OCI-LY1 (cell line): Measurements from ENCODE around the gene R3HCC1L.

ENCODE experiments used
- H2AFZ ChIP-seq: fragments of 200-600 bp; sonication (generic), shearing (Covaris generic); 2 replicates; pipeline ENCODE4 v1.6.0; 2014; ENCODE audit warnings: antibody characterized with exemption, mild to moderate bottlenecking, low read length
- H3F3A ChIP-seq: fragments of 200-600 bp; sonication (generic), shearing (Covaris generic); 2 replicates; pipeline ENCODE4 v1.6.0; 2014; ENCODE audit warnings: mild to moderate bottlenecking, antibody characterized with exemption, low read length, moderate library complexity; ENCODE audit not compliant: insufficient read depth
- H3K27ac ChIP-seq: fragments of 200-600 bp; sonication (generic); 2 replicates; pipeline ENCODE4 v1.5.1; 2014; ENCODE audit warnings: low read length, mixed run types, mild to moderate bottlenecking, low read depth; ENCODE audit not compliant: poor library complexity, severe bottlenecking
- H3K27me3 ChIP-seq: fragments of 200-600 bp; sonication (generic); 2 replicates; pipeline ENCODE4 v1.6.0; 2014; ENCODE audit warnings: antibody characterized with exemption, mild to moderate bottlenecking, low read length, moderate library complexity; ENCODE audit not compliant: insufficient read depth
- H3K36me3 ChIP-seq: fragments of 200-600 bp; sonication (generic); 2 replicates; pipeline ENCODE4 v1.6.1; 2014; ENCODE audit warnings: mild to moderate bottlenecking, antibody characterized with exemption, low read length, moderate library complexity, mixed read lengths; ENCODE audit not compliant: insufficient read depth
- H3K4me1 ChIP-seq: fragments of 200-600 bp; sonication (generic); 2 replicates; pipeline ENCODE4 v1.5.1; 2014; ENCODE audit warnings: mild to moderate bottlenecking, low read length, moderate library complexity; ENCODE audit not compliant: insufficient read depth, severe bottlenecking
- H3K4me2 ChIP-seq: fragments of 200-600 bp; sonication (generic), shearing (Covaris generic); 2 replicates; pipeline ENCODE4 v1.6.1; 2014; ENCODE audit warnings: low read length
- H3K4me3 ChIP-seq: fragments of 200-600 bp; sonication (generic); 2 replicates; pipeline ENCODE4 v1.5.1; 2014; ENCODE audit warnings: low read length, low read depth, mild to moderate bottlenecking, mixed read lengths; ENCODE audit not compliant: poor library complexity, severe bottlenecking
- H3K79me2 ChIP-seq: fragments of 200-600 bp; shearing (Covaris generic); 2 replicates; pipeline ENCODE4 v1.6.1; 2016; ENCODE audit warnings: mixed run types, low read length, mixed read lengths; ENCODE audit not compliant: insufficient read depth
- H3K9ac ChIP-seq: fragments of 200-600 bp; sonication (generic), shearing (Covaris generic); 2 replicates; pipeline ENCODE4 v1.6.1; 2014; ENCODE audit warnings: mild to moderate bottlenecking, low read length, mixed read lengths
- H3K9me2 ChIP-seq: fragments of 200-600 bp; sonication (generic), shearing (Covaris generic); 2 replicates; pipeline ENCODE4 v1.6.1; 2014; ENCODE audit warnings: low read depth, mild to moderate bottlenecking, low read length, mixed read lengths
- H3K9me3 ChIP-seq: fragments of 200-600 bp; shearing (Covaris generic); 2 replicates; pipeline ENCODE4 v1.6.1; 2014; ENCODE audit warnings: low read length, mixed read lengths
- H4K20me1 ChIP-seq: fragments of 200-600 bp; sonication (generic), shearing (Covaris generic); 2 replicates; pipeline ENCODE4 v1.6.0; 2016; ENCODE audit warnings: mild to moderate bottlenecking, low read length; ENCODE audit not compliant: insufficient read depth
- CTCF ChIP-seq: fragments of 200-600 bp; sonication (generic), shearing (Covaris generic); IDR thresholded peaks from 2 replicates; pipeline ENCODE4 v1.5.1; 2017; ENCODE audit warnings: mild to moderate bottlenecking, antibody characterized with exemption, low read length, moderate library complexity, mixed read lengths
- EZH2 ChIP-seq: fragments of 200-600 bp; sonication (generic), shearing (Covaris generic); IDR thresholded peaks from 2 replicates; pipeline ENCODE4 v1.8.0; 2017; ENCODE audit warnings: borderline replicate concordance, mixed run types, mild to moderate bottlenecking, antibody characterized with exemption, low read length, moderate library complexity, mixed read lengths

The R3HCC1L gene

GRCh38 chr10:98256692-98257091 lies 122.2 kb downstream of the R3HCC1L start:
- H3K36me3 ChIP-seq = no peaks in the 10 kb centered on the region
- no peak overlapping the region for H3K4me2 ChIP-seq
- H4K20me1 ChIP-seq = no peaks in the 10 kb centered on the region

GRCh38 chr10:98257198-98257597 lies 122.7 kb downstream of the R3HCC1L start:
- Histone ChIP-seq H3K9me2 (no peaks in the 10 kb centered on the region), H3K4me1 (peaks cover 7% of the 10 kb centered on the region), H3K4me2 (no peak overlapping the region), H2AFZ (no peak overlapping the region), H3F3A (no peaks in the 10 kb centered on the region), H3K36me3 (no peaks in the 10 kb centered on the region), H3K27ac (no peak overlapping the region), H3K27me3 (no peaks in the 10 kb centered on the region), H3K79me2 (no peaks in the 10 kb centered on the region), H3K9ac (no peak overlapping the region), H3K9me3 (no peaks in the 10 kb centered on the region), H4K20me1 (no peaks in the 10 kb centered on the region), H3K4me3 (no peak overlapping the region)
- no peak for TF ChIP-seq CTCF
- no peak for TF ChIP-seq EZH2

More at GRCh38 chr10:98256692-98257091, 122.2 kb downstream of the R3HCC1L start:
- no peaks in the 10 kb centered on the region for H3K9me3 ChIP-seq
- no peak overlapping the region for H2AFZ ChIP-seq
- no peaks in the 10 kb centered on the region for H3K9me2 ChIP-seq
- H3K79me2 ChIP-seq = no peaks in the 10 kb centered on the region
- TF ChIP-seq CTCF (no peak), EZH2 (no peak)
- H3K27ac ChIP-seq = no peak overlapping the region
- H3K4me1 ChIP-seq = peaks cover 7% of the 10 kb centered on the region
- H3K27me3 ChIP-seq = no peaks in the 10 kb centered on the region
- H3K4me3 ChIP-seq = no peak overlapping the region
- no peak overlapping the region for H3K9ac ChIP-seq
- no peaks in the 10 kb centered on the region for H3F3A ChIP-seq

- Histone ChIP-seq H3K4me3 (no peak overlapping the region), H2AFZ (no peak overlapping the region), H3K27ac (no peak overlapping the region), H3K9me3 (no peaks in the 10 kb centered on the region), H3K27me3 (no peaks in the 10 kb centered on the region), H3F3A (no peaks in the 10 kb centered on the region), H3K4me1 (peaks cover 7% of the 10 kb centered on the region), H4K20me1 (no peaks in the 10 kb centered on the region), H3K9me2 (no peaks in the 10 kb centered on the region), H3K9ac (no peak overlapping the region), H3K36me3 (no peaks in the 10 kb centered on the region), H3K79me2 (no peaks in the 10 kb centered on the region), H3K4me2 (no peak overlapping the region)
- TF ChIP-seq EZH2 (no peak), CTCF (no peak)
Observed at GRCh38 chr10:98257961-98258360, 123.5 kb downstream of the R3HCC1L start.
